OCI-LY1 (cell line): Measurements from ENCODE around the gene SLC1A2.

ENCODE experiments used
- H2AFZ ChIP-seq: fragments of 200-600 bp; sonication (generic), shearing (Covaris generic); 2 replicates; pipeline ENCODE4 v1.6.0; 2014; ENCODE audit warnings: antibody characterized with exemption, mild to moderate bottlenecking, low read length
- H3F3A ChIP-seq: fragments of 200-600 bp; sonication (generic), shearing (Covaris generic); 2 replicates; pipeline ENCODE4 v1.6.0; 2014; ENCODE audit warnings: mild to moderate bottlenecking, antibody characterized with exemption, low read length, moderate library complexity; ENCODE audit not compliant: insufficient read depth
- H3K27ac ChIP-seq: fragments of 200-600 bp; sonication (generic); 2 replicates; pipeline ENCODE4 v1.5.1; 2014; ENCODE audit warnings: low read length, mixed run types, mild to moderate bottlenecking, low read depth; ENCODE audit not compliant: poor library complexity, severe bottlenecking
- H3K27me3 ChIP-seq: fragments of 200-600 bp; sonication (generic); 2 replicates; pipeline ENCODE4 v1.6.0; 2014; ENCODE audit warnings: antibody characterized with exemption, mild to moderate bottlenecking, low read length, moderate library complexity; ENCODE audit not compliant: insufficient read depth
- H3K36me3 ChIP-seq: fragments of 200-600 bp; sonication (generic); 2 replicates; pipeline ENCODE4 v1.6.1; 2014; ENCODE audit warnings: mild to moderate bottlenecking, antibody characterized with exemption, low read length, moderate library complexity, mixed read lengths; ENCODE audit not compliant: insufficient read depth
- H3K4me1 ChIP-seq: fragments of 200-600 bp; sonication (generic); 2 replicates; pipeline ENCODE4 v1.5.1; 2014; ENCODE audit warnings: mild to moderate bottlenecking, low read length, moderate library complexity; ENCODE audit not compliant: insufficient read depth, severe bottlenecking
- H3K4me2 ChIP-seq: fragments of 200-600 bp; sonication (generic), shearing (Covaris generic); 2 replicates; pipeline ENCODE4 v1.6.1; 2014; ENCODE audit warnings: low read length
- H3K4me3 ChIP-seq: fragments of 200-600 bp; sonication (generic); 2 replicates; pipeline ENCODE4 v1.5.1; 2014; ENCODE audit warnings: low read length, low read depth, mild to moderate bottlenecking, mixed read lengths; ENCODE audit not compliant: poor library complexity, severe bottlenecking
- H3K79me2 ChIP-seq: fragments of 200-600 bp; shearing (Covaris generic); 2 replicates; pipeline ENCODE4 v1.6.1; 2016; ENCODE audit warnings: mixed run types, low read length, mixed read lengths; ENCODE audit not compliant: insufficient read depth
- H3K9ac ChIP-seq: fragments of 200-600 bp; sonication (generic), shearing (Covaris generic); 2 replicates; pipeline ENCODE4 v1.6.1; 2014; ENCODE audit warnings: mild to moderate bottlenecking, low read length, mixed read lengths
- H3K9me2 ChIP-seq: fragments of 200-600 bp; sonication (generic), shearing (Covaris generic); 2 replicates; pipeline ENCODE4 v1.6.1; 2014; ENCODE audit warnings: low read depth, mild to moderate bottlenecking, low read length, mixed read lengths
- H3K9me3 ChIP-seq: fragments of 200-600 bp; shearing (Covaris generic); 2 replicates; pipeline ENCODE4 v1.6.1; 2014; ENCODE audit warnings: low read length, mixed read lengths
- H4K20me1 ChIP-seq: fragments of 200-600 bp; sonication (generic), shearing (Covaris generic); 2 replicates; pipeline ENCODE4 v1.6.0; 2016; ENCODE audit warnings: mild to moderate bottlenecking, low read length; ENCODE audit not compliant: insufficient read depth
- CTCF ChIP-seq: fragments of 200-600 bp; sonication (generic), shearing (Covaris generic); IDR thresholded peaks from 2 replicates; pipeline ENCODE4 v1.5.1; 2017; ENCODE audit warnings: mild to moderate bottlenecking, antibody characterized with exemption, low read length, moderate library complexity, mixed read lengths
- EZH2 ChIP-seq: fragments of 200-600 bp; sonication (generic), shearing (Covaris generic); IDR thresholded peaks from 2 replicates; pipeline ENCODE4 v1.8.0; 2017; ENCODE audit warnings: borderline replicate concordance, mixed run types, mild to moderate bottlenecking, antibody characterized with exemption, low read length, moderate library complexity, mixed read lengths

Gene SLC1A2

GRCh38 chr11:35231076-35231860 lies 188.1 kb downstream of the SLC1A2 start:
- Histone ChIP-seq H3K9me2 (no peaks in the 10 kb centered on the region), H3K79me2 (no peaks in the 10 kb centered on the region), H3K36me3 (no peaks in the 10 kb centered on the region), H3K27ac (no peak overlapping the region), H3K9ac (no peak overlapping the region), H2AFZ (no peak overlapping the region), H3K4me3 (no peak overlapping the region), H3F3A (no peaks in the 10 kb centered on the region), H3K4me1 (no peaks in the 10 kb centered on the region), H4K20me1 (no peaks in the 10 kb centered on the region), H3K9me3 (no peaks in the 10 kb centered on the region), H3K27me3 (no peaks in the 10 kb centered on the region), H3K4me2 (no peak overlapping the region)
- TF ChIP-seq CTCF (no peak), EZH2 (no peak)

- no peaks in the 10 kb centered on the region for H3F3A ChIP-seq
These were observed 189.0 kb downstream of the SLC1A2 start for GRCh38 chr11:35230388-35230787.

GRCh38 chr11:35228328-35228725 lies 191.0 kb downstream of the SLC1A2 start:
- Histone ChIP-seq H3K79me2 (no peaks in the 10 kb centered on the region), H3K27ac (no peak overlapping the region), H3K27me3 (no peaks in the 10 kb centered on the region), H4K20me1 (no peaks in the 10 kb centered on the region), H3K36me3 (no peaks in the 10 kb centered on the region), H3K9ac (no peak overlapping the region), H3K9me2 (no peaks in the 10 kb centered on the region), H3K4me3 (no peak overlapping the region), H3K4me1 (no peaks in the 10 kb centered on the region), H3F3A (no peaks in the 10 kb centered on the region), H3K4me2 (no peak overlapping the region), H2AFZ (no peak overlapping the region), H3K9me3 (no peaks in the 10 kb centered on the region)
- TF ChIP-seq EZH2 (no peak), CTCF (no peak)

More at GRCh38 chr11:35230388-35230787, 189.0 kb downstream of the SLC1A2 start:
- no peaks in the 10 kb centered on the region for H3K4me1 ChIP-seq
- no peak overlapping the region for H2AFZ ChIP-seq
- H3K4me2 ChIP-seq = no peak overlapping the region
- H3K27ac ChIP-seq = no peak overlapping the region
- no peak overlapping the region for H3K9ac ChIP-seq
- no peaks in the 10 kb centered on the region for H3K9me2 ChIP-seq
- no peaks in the 10 kb centered on the region for H3K79me2 ChIP-seq
- no peak for TF ChIP-seq EZH2
- TF ChIP-seq CTCF = no peak
- H3K27me3 ChIP-seq = no peaks in the 10 kb centered on the region
- no peak overlapping the region for H3K4me3 ChIP-seq
- H4K20me1 ChIP-seq = no peaks in the 10 kb centered on the region
- no peaks in the 10 kb centered on the region for H3K9me3 ChIP-seq
- no peaks in the 10 kb centered on the region for H3K36me3 ChIP-seq
